ENCODE results near the gene WAPL. TPM values are rescaled to one million over a fixed set of nuclear protein-coding genes. Genes with fewer than 3 reads are reported as not detected.

Gene WAPL
- total and polyA plus RNA-seq, 2 of the 13 experiments (the other 11 are each of a cell fraction or from before 2014, with no cell fraction given) = 13.2 to 43.5 TPM

- TF ChIP-seq, protein P1, sequence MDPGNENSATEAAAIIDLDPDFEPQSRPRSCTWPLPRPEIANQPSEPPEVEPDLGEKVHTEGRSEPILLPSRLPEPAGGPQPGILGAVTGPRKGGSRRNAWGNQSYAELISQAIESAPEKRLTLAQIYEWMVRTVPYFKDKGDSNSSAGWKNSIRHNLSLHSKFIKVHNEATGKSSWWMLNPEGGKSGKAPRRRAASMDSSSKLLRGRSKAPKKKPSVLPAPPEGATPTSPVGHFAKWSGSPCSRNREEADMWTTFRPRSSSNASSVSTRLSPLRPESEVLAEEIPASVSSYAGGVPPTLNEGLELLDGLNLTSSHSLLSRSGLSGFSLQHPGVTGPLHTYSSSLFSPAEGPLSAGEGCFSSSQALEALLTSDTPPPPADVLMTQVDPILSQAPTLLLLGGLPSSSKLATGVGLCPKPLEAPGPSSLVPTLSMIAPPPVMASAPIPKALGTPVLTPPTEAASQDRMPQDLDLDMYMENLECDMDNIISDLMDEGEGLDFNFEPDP (CRISPR knock-in tag; conservative IDR thresholded peaks at IDR 0.05) = 0 out of 2 replicates have a peak, but pooled peaks have one; percentile 89
- TF ChIP-seq ZNF558 (CRISPR knock-in tag; IDR thresholded peaks at IDR 0.05; ENCODE audit: borderline replicate concordance) (peak; percentile 73), ZFX (CRISPR knock-in tag; IDR thresholded peaks at IDR 0.05; ENCODE audit: low read depth) (peak; percentile 98), ZNF441 (CRISPR knock-in tag; IDR thresholded peaks at IDR 0.05; ENCODE audit: borderline replicate concordance) (0 out of 2 replicates have a peak, but pooled peaks have one; percentile 18), ZNF160 (CRISPR knock-in tag; IDR thresholded peaks at IDR 0.05) (no peak; the same call in 1 of the 2 replicates), ZNF484 (CRISPR knock-in tag; IDR thresholded peaks at IDR 0.05; ENCODE audit: borderline replicate concordance, low read depth) (no peak), ZNF577 (CRISPR knock-in tag; IDR thresholded peaks at IDR 0.05; ENCODE audit: borderline replicate concordance, low read depth) (no peak), ZNF124 (CRISPR knock-in tag; IDR thresholded peaks at IDR 0.05) (peak; percentile 92), ELF4 (CRISPR knock-in tag; IDR thresholded peaks at IDR 0.05; ENCODE audit: borderline replicate concordance) (no peak), HHEX (CRISPR knock-in tag; IDR thresholded peaks at IDR 0.05) (no peak), ZNF784 (CRISPR knock-in tag; IDR thresholded peaks at IDR 0.05; ENCODE audit: borderline replicate concordance) (peak; percentile 71), NFE2L2 (IDR thresholded peaks at IDR 0.05; ENCODE audit: low read length) (no peak), FOSL2 (CRISPR knock-in tag; IDR thresholded peaks at IDR 0.05) (peak; percentile 51), ZNF17 (CRISPR knock-in tag; IDR thresholded peaks at IDR 0.05) (no peak), CHD2 (IDR thresholded peaks at IDR 0.05; ENCODE audit: low read depth, low read length) (no peak), SP1 (IDR thresholded peaks at IDR 0.05) (no peak), SP1 (CRISPR knock-in tag; IDR thresholded peaks at IDR 0.05) (peak; percentile 52), FOXC1 (CRISPR knock-in tag; IDR thresholded peaks at IDR 0.05; ENCODE audit: borderline replicate concordance) (peak; percentile 99), HCFC1 (IDR thresholded peaks at IDR 0.05; ENCODE audit: low read depth, low read length) (no peak), ZNF274 (CRISPR knock-in tag; IDR thresholded peaks at IDR 0.05) (peak; percentile 68; the same call in 1 of the 2 replicates), NFKBIZ (CRISPR knock-in tag; IDR thresholded peaks at IDR 0.05) (peak; percentile 83), ASH2L (IDR thresholded peaks at IDR 0.05; ENCODE audit: insufficient read length, low read depth, low read length) (peak; percentile 90), DRAP1 (CRISPR knock-in tag; IDR thresholded peaks at IDR 0.05) (peak; percentile 56; the same call in 1 of the 2 replicates), CEBPG (CRISPR knock-in tag; IDR thresholded peaks at IDR 0.05) (peak; percentile 28; the same call in 1 of the 2 replicates), KDM4B (CRISPR knock-in tag; IDR thresholded peaks at IDR 0.05) (0 out of 2 replicates have a peak, but pooled peaks have one; percentile 20), GMEB1 (CRISPR knock-in tag; IDR thresholded peaks at IDR 0.05; ENCODE audit: borderline replicate concordance) (peak; percentile 69; the same call in 1 of the 2 replicates)
- TF ChIP-seq, protein P2, sequence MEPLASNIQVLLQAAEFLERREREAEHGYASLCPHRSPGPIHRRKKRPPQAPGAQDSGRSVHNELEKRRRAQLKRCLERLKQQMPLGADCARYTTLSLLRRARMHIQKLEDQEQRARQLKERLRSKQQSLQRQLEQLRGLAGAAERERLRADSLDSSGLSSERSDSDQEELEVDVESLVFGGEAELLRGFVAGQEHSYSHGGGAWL (CRISPR knock-in tag; IDR thresholded peaks at IDR 0.05) = 0 out of 2 replicates have a peak, but pooled peaks have one; percentile 44
These were observed 121.5 kb downstream of the WAPL start (continued) for GRCh38 chr10:86399879-86400704.
